ENCODE data around the gene SNIP1.

GRCh38 chr1:37519613-37520012, 34.5 kb downstream of the SNIP1 start:
- TF ChIP-seq TAF1 (IDR thresholded peaks at IDR 0.05; ENCODE audit: borderline replicate concordance, low read depth, low read length) (no peak), POLR2AphosphoS5 (IDR thresholded peaks at IDR 0.05; ENCODE audit: low read depth, low read length) (no peak), POLR2A (IDR thresholded peaks at IDR 0.05; ENCODE audit: low read depth, low read length) (no peak)
